CD4-positive, alpha-beta T cell treated with Interleukin-15 for 4 hours (primary cell): ENCODE results near the gene HSD17B2.

Source experiments
- DNase-seq: peaks from one replicate; pipeline ENCODE4 v3.0.0-alpha.2; 2020; ENCODE audit warnings: low spot score

The HSD17B2 gene

DNA sequence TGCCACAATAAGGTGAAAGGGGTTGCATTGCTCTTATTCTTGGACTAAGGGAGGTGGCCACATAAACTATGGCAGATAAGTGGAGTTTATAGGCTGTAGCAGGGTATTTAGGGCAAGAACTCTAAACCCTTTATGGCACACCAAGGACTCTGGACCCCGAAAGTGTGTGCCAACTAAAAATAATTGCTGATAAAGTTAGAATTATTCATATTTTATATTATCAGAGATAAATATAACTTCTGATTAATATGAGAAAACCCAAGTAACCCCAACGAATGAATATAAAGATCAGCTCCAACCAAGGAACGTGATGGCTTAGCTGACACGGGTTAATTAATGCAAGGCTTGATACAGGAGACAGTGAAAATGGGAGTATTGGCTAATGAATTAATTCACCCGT, 15.0 kb upstream of the HSD17B2 start:
- no peak for DNase-seq

DNA sequence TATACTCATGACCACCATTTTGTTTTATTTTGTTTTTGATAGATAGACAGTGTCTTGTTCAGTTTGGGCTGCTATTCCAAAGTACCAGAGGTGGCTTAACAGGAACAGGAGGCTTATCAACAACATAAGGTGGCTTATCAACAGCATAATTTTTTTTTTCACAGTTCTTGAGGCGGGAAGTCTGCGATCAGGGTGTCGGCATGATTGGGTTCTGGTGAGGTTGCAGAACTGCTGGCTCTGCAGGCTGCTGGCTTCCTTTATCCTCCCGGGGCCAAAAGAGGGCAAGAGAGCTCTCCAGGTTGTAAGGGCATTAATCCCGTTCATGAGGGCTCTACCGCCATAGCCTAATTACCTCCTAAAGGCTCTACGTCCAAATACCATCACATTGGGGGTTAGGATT, 11.8 kb upstream of the HSD17B2 start:
- no peak for DNase-seq

DNA sequence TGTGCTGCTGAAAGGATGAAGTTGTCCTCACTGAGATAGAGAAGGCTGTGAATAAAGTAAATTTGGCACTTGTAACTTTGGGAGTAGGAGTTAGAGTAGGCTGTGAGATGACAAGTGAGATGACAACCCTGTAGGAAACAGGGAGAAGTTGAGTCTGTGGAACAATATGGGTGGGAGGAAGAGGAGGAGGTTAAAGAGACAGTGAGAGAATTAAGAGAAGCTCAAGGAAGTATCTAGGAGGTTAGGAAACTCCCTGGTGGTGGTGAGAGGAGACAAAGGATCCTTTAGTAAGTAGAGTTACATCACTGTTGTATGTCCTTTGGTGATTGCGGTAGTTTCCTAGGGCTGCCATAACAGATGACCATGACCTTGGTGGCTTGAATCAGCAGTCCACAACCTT, 10.7 kb upstream of the HSD17B2 start:
- no peak for DNase-seq

DNA sequence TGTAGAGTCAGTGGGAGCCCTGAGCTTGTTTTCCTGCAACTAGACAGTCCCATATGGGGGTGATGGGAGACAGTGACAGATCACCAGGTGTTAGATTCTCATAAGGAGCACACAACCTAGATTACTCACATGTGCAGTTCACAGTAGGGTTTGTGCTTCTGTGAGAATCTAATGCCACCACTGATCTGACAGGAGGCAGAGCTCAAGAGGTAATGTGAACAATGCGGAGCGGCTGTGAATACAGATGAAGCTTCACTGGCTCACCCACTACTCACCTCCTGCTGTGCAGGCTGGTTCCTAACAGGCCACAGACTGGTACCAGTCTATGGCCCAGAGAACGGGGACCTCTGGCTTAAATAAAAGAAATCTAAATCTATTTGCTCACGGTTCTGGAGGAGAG, 10.2 kb upstream of the HSD17B2 start:
- DNase-seq = no peak

DNA sequence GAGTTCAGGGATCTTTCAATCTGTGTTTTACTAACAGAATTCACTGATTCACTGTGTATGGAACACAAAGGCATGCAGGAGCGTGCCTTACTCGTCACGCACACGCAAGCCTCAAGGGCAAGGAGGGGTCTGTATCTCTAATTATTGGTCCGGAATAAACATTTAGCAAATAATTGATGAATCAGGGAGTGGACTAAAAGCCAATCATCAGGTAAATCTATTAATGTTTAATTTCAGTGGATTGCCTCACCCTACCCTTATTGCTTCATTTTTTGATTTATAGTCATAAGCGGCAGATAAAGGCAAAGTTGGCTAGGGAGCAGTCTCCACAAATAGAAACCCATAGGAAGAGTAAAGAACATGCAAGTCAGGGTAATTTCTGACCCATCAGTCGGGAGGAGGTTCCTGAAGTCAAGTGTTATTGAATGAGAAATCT, 7.4 kb upstream of the HSD17B2 start:
- DNase-seq = no peak

DNA sequence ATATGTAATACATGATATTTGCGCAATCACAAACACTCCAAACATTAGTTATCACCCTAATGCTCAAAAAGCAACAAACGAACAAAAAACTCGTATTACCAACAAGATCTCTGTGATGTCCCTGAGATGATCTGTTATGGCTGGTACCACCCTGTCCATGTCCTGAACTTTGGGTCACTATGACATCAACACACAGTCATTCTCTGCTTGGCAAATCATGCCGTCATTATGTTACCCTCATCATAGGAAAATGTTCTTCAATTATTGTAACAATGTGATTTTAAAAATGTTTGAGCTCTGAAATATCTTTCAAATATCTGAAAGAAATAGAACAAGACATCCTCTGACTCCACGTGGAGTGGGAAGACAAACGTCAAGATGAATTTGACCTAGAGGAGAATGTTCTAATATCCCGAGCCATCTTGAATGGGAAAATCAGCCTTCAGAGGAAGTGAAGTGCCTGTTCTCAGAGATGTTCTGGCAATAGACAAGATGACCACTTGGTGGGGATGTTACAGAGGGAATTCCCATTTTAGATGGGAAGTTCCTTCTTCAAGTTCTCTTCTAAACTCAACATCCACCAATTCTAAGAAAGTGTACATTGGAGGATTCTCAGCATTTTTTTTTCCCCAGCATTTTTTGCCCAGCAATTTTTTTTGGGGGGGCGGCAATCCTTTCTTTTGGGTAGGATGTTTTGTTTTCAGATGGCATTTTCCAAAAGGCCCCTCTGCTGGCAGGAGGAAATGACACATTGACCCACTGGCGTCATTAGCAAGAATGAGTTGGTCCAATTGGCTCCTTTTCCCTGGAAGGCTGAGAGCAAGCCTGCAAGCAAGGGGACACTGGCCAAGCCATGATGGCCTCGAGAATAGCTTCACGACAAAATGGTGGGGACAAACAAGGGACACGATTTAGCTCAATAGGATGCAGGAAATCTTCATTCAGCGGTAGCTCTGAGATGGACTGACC, 3.7 kb upstream of the HSD17B2 start:
- no peak for DNase-seq

DNA sequence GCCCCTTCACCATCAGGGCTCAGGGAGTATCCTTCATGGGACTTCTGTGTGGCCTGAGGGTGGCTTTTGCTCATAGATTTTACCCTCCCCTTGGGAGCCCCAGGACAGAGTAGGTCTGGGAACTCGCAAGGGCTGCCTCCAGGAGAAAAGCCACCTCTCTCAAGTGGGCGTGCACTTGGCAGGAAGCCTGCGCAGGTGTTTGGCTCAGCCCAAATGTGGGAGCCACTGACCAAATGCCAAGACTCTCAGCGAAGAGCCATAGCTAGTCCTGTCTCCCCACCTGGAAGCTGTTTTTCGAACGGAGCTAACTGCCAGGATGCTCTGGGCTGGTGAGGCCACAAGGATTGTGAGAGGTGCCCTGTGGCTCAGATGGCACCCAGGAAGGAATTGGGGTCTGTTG, 2.0 kb upstream of the HSD17B2 start:
- no peak for DNase-seq

DNA sequence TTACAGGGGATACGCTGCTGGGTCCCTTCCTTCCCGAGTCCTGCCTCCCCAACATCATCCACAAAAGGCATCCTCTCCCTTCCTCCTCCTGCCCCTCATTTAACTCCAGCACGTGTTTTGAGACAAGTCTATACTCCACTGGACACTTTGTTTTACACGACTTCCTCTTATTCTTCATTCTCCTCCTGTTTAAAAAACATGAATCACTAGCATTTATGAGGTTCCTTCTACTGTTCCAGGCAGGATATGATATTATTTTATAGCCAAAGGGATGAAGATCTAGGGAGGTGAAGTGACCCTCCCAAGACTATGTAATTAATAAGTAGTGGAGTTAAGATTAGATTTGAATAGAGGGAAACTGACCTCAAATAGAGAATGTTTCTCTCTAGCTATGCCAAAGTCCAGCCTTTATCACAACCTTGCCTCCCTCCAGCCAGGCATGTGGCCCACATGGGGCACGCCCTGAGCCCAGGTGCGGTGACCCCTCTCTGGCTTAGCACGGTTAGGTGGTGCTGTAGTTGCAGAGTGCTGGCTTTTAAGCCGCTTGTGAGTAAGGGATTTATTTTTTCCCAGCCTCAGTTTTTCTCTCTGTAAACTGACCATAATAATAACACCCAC, 1.3 kb upstream of the HSD17B2 start:
- no peak for DNase-seq

DNA sequence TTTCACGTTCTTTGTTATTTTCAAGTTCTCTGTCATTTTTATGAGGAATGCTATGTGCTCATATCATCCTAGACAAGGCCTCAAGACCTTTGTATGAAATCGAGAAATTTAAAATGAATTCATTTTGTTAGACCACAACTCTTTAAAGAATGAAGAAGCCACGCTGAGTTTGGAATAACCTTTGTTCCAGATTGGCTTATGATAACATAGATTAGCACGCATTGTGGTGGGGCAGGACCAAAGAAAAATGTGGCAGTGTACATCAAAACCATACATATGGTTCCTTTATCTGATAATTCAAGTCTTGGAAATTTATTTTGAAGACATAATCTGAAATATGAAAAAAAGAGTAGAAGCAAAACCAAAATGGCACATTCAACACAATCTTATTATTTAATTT, 2.2 kb downstream of the HSD17B2 start:
- no peak for DNase-seq

DNA sequence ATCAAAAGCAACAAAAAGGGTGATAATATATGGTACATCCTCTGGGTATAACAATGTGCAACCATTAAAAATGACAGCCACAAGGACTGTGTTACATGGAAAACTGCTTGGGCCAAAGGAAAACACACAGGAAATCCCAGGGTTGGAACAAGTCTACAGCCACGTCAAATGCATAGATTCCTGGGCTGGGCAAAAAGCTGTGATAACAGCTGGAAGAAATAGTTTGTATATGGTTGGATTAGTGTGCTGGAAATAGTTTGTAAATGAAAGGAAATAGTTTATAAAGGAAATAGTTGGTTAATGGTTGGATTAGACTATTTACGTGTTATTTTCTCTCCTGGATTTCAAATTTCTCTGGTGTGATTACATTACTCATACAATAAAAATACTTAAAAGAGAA, 2.6 kb downstream of the HSD17B2 start:
- no peak for DNase-seq

DNA sequence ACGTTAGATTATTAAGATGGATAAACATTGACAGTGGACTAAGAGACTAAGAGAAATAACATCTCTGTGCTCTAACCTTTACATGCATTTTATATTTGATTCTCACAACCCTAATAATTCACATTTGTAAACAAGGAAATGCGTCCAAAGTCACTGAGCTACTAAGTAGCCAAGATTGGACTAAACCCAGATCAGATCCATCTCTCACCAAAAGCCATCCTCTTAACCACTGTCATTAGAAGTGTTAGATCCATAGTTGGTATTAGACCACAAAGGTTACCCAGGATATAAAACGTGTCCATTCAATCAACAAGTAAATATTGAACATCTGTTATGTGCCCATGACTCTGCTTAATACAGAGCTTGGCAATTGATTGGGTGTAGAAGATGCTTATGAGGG, 5.2 kb downstream of the HSD17B2 start:
- no peak for DNase-seq

DNA sequence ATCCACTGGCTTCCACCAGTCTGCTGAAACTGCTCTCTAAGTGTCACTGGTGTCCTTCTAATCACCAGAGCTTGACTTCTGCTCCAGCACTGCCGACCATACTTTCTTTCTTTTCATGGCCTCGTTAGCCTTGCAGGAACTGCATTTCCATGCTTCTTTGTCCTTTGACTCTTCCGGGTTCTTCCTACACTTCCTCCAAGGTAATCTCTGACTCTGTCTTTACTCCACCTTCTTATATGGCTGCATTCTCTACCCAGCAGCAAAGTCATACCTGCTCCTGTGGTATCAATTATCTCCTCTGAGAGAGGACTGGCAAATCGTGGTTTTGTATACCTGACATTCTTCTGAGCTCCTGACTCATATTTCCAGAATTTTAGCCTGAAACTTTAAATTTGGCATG, 6.5 kb downstream of the HSD17B2 start:
- DNase-seq = no peak

DNA sequence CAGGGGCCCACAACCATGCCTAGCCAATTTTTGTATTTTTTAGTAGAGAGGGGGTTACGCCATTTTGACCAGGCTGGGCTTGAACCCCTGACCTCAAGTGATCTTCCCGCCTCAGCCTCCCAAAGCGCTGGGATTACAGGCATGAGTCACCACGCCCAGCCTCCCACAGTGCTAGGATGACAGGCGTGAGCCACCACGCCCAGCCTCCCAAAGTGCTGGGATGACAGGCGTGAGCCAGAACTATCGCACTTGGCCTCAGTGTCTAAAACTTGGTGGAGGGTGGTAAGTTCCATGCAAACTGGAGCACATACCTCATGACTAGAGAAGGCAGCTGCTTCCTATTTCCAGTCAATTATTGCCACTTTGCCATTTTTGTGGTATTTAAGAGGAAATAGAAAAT, 7.1 kb downstream of the HSD17B2 start:
- DNase-seq = no peak

DNA sequence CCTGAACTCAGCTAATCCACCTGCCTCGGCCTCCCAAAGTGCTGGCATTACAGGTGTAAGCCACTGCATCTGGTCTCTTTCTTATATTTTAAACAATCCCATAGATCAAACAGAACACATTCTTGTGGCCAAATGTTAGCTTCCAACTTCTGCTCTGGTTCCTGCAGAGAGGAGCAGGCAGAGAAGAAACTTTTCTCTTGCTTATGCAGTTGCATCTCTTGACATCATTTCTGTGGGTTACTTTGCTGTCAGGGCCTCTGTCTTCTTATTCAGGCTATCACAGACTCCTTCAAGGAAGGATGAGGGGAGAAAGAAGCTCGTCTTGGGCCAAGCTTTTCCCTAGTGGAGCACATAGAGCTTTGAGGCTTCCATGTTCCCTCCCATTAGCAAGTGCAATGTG, 7.8 kb downstream of the HSD17B2 start:
- DNase-seq = no peak

DNA sequence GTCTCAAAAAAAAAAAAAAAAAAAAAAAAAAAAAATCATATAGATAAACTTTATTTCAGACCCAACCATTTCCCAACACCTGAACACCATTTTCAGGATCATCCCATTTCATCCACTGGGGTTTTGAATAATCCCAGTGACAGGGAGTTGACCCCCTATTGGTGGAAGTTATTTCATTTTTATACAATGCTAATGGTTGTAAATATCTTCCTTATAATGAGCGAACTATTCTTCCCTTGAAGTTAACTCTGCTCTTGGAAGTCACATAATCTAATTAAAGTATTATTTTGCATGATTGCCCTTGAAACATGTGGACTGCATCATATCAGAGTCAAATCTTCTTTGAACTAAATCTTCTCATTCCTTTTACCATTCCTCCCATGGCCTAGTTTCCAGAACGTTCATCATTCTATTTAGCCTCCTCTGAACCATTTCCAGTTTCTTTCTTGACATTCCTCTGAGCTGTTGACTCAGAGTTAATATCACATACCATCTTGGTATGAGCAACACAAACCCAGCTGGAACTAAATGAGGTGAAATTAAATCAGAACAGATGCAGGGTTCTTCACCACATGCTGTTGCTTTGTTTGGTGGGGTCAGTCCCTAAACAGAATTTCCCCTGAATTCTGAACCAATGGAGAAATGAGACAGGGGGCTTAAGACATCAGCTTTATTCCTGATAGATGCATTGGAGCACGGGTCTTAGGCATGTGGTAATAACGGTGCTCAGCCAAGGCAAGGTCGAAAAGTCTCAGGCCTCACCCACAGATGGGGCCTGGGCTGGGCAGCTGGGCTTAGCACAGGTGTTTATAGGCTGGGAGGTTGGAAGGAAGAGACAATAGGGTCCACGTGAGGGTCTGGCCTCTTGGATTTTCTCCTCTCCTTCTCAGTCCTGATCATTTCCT, 8.9 kb downstream of the HSD17B2 start:
- no peak for DNase-seq

DNA sequence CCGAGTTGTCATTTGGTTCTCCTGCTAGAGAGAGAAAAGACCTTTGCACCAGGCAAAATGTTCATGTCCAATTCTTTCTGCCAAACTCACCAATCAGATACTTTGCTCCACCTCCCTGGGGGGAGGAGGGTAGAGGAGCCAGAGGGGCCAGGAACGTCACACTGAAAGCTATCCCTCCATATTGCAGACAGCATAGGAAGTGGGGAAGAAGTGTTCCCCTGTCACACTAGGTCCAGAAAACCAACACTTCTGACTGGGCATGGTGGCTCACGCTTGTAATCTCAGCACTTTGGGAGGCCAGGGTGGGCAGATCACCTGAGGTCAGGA, 9.5 kb downstream of the HSD17B2 start:
- no peak for DNase-seq

DNA sequence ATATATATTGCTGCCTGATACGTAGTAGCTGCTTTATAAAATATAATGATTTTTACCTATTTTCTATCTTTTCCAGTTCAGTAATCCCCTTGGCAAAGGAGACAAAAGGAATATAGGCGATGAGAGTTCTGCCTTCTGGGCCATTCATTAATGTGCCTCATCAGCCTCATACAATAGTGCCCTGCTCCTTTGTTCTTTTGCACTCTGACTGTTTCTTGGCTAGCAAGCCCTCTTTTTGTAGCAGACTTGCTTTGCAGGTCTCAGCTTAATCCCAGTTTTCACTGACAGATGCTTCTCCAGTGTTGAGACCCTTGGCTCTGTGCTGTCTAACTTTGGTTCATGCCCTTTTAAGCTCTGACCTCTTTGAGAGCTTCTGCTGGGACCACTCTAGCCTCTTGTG, 10.4 kb downstream of the HSD17B2 start:
- no peak for DNase-seq

DNA sequence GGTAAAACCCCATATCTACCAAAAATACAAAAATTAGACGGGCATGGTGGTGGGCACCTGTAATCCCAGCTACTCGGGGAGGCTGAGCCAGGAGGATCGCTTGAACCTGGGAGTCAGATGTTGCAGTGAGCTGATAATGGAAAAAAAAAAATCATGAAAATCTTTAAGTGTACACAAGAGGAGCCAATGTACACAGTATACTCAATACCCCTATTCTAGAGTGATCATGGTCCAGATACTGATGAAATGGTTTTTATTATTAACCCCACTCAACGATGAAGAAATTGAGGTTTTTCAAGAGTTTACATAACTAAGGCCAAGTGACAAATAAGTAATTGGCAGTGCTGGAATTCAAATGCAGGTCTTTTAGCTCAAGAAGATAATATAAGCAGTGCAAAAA, 11.5 kb downstream of the HSD17B2 start:
- no peak for DNase-seq

DNA sequence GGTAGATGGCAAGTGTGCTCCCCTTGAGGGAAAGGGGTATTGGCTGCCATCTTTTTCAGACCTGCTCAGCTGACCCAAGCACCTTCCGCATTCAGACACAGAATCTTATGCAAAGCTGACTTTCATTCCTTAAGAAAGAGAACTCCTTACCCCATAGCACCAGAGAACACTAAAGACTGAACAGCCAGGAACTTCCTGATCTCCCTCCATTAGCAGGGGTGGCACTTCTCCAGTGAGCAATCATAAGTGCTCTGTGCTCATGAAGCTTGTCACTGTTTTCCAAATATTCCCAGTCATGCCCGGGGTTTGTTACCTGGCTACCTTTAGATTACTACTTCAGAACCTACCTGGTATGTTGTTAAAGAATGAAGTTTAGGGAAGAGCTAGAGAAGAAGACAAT, 11.9 kb downstream of the HSD17B2 start:
- DNase-seq = no peak

DNA sequence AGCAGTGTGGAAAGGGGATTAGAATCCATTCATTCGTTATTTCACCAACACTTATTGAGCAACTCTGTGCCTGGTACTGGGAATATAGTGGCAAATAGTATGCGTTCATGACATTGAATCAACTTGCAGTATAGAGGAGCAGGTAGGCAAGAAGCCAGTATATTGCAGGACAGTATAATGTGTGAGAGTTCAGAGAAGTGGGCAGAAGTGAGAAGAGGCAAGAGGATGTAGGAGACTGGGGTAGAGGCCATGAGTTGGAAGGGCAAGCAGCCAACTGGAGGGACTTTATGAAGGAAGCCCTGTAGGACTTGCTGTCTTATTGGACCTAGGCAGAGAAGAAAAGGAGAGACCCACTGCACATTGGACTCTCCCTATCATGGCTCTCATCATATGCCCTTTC, 12.3 kb downstream of the HSD17B2 start:
- DNase-seq = no peak

DNA sequence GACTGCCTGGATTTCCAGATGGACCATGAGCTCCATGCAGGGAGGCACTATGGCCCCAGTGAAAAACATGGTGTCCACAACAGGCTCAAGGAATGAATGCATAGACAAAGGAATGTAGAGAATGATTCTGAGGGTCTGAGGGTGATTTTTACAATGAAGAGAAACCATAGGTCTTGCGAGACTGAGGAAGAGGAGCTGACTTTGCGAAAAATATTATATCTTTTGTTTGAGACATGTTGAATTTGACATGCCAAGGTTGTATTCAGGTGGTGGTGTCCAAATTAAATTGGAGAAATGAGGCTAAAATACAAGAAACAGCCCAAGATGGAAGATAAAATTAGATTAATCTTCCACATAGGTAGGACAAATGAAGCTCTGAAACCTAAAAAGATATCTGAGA, 12.7 kb downstream of the HSD17B2 start:
- DNase-seq = no peak

DNA sequence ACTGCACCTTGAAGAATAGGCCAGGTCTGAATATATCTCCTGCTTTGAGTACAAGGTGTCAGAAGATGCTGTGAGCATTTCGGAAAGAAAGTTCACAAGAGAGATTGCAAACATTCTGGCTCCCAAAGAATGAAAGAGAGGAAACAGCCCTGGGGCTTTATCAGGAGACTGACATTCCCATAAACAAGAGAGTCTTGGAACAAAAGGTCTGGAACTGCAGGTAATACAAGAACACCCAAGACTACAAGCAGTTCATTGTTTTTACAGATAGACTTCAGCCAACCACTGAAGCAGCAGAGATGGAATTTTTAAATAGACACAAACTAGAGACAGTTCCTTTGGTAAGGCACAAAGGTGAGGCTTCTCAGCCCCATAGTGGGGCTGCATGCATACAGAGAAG, 14.4 kb downstream of the HSD17B2 start:
- DNase-seq = no peak

DNA sequence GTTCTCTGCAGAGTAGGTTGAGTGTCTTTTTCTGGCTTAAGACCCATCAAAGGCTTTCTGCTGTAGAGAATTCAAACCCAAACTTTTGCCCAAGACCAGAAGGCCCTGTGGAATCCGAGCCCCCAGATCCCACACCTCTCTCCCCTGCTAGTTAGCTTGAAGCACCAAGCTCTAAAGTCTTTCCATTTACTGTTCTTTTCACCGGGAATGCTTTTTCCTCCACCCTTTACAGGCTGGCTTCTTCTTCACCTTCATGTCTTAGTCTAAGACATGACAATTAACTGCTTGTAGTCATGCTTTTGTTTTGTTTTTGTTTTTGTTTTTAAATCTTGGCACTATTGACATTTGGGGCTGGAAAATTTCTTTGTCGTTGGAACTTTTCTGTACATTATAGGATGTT, 15.5 kb downstream of the HSD17B2 start:
- DNase-seq = no peak
